Epithelial cell of umbilical artery (primary cell): ENCODE data around the gene NIPAL3. TPM values are rescaled to one million over a fixed set of nuclear protein-coding genes. Genes with fewer than 3 reads are reported as not detected.

Experiments used
- total RNA-seq: library from RNA; depleted of rRNA; stranded (reverse); fragments of >200 nt; gene quantifications from 2 replicates; pipeline ENCODE4 v1.2.3, GENCODE V29; 2014

NIPAL3 gene
- total RNA-seq = 19.2 and 35.6 TPM in 2 replicates

DNA sequence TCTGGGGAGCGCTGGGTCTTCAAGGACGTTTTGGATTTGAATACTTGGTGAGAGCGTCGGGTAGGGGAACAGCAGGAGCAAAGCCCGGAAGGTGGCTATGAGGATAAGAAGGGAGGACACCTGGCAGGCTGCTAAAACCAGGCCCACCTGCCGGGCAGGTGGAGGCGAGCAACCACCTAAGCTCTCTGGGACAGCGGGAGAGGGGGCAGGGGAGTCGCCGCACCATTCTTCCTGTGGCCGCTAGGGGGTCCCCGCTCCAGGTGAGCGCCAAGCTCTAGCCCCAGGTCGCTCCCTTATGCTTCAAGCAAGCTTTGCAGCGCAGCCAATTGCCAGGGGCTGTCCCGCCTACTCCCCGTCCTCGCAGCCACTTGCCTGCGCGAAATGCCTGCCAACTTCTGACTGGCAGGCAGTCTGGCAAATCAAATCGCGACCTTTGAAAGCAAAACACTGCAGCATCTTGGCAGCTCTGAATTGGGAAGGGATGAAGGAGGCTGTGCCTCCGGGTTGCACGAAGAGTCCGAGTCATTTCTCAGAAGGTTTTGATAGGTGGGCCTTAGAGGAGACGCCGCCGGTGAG, at the start of gene NIPAL3:
NIPAL3 (plus strand) TSS at position 469 of the 576 bp plus-strand sequence. CDS start 3,746 bp downstream, outside the sequence.

DNA sequence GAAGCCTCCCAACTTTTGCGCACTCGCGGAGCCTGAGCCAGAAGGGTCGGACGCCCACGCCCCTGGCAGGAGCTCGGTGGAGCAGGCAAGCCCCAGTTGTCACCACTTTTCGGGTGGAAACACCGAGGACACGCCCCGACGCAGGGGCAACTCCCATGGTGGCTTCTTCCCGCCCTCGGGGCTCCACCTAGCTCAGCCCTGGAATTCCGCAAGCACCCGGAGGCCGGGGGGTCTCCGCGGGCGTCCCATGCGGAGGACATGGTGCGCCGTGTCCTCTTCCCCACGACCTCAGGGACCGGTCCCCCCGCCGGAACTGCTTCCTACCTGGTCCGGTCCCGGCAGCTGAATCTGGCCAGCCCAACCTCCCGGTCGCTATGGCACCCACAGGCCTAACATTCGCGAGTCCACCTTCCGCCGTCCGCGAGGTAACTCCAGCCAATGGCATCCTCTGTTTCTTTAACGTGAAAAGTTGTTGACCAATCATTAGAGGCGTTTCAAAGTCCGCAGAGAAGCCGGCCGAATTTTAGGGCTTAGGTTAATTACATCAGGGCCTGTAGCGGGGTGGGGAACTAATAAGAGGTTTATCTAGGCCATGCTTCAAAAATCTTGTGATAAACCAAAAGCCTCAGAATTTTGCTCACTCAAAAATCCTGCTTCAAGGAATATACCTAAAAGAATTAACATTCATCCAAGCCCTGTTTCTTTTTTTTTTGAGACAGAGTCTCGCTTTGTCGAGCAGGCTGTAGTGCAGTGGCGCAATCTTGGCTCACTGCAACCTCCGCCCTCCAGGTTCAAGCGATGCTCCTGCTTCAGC, 2.0 kb upstream of the NIPAL3 start, which contains the start of gene STPG1:
STPG1 (minus strand) TSS at position 433 of the 814 bp plus-strand sequence. CDS start 12,394 bp downstream, outside the sequence.

DNA sequence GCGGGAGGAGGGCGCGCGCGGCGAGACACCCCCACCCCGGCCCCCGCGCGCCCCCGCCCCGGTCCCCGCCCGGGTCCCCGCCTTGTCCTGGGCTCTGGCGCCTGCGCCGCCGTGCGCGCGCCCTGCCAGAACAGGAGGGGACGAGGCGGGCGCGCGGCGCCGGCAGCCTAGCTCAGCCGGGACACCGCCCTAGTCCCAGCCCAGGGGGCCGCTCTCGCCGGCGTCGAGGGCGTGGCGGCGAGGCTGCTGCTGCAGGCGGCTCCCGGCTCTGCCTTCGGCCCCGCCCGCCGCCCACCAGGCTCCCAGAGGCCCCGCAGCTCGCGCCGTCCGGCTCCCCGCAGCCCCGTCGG, 87.1 kb downstream of the NIPAL3 start, which contains the start of gene RCAN3:
RCAN3 (plus strand) TSS at position 128 of the 350 bp plus-strand sequence. CDS start 11,537 bp downstream, outside the sequence.

Other genes starting within 250 kb of the NIPAL3 start
- not detected in 2 replicates for gene IFNLR1, start 228.5 kb upstream of the NIPAL3 start, total RNA-seq
- gene GRHL3, start 96.4 kb upstream of the NIPAL3 start, total RNA-seq = not detected in 2 replicates
- gene STPG1, start 2.0 kb upstream of the NIPAL3 start, total RNA-seq = 2.3 and 4.1 TPM in 2 replicates
- gene RCAN3, start 87.0 kb downstream of the NIPAL3 start, total RNA-seq = 0.46 and 2.3 TPM in 2 replicates
- gene NCMAP, start 140.3 kb downstream of the NIPAL3 start, total RNA-seq = not detected in 2 replicates
- gene SRRM1, start 227.5 kb downstream of the NIPAL3 start, total RNA-seq = 19.8 and 40.0 TPM in 2 replicates